B cell (primary cell): ENCODE data around the gene GMPS. TPM values are rescaled to one million over a fixed set of nuclear protein-coding genes. Genes with fewer than 3 reads are reported as not detected.

Experiments
- ATAC-seq: fragments of 200-7000 bp; cut with Tn5 transposase; one replicate; pipeline ENCODE4 v1.10.0; 2021; ENCODE audit warnings: low read depth, mild to moderate bottlenecking, moderate number of reproducible peaks, moderate library complexity
- CTCF ChIA-PET: fragments of 350-600 bp; sonication (Branson Sonifier 250); formaldehyde crosslinking; loops from one replicate; lab custom pipeline; 2021; ENCODE audit warnings: antibody characterized with exemption, inconsistent platforms; lab: Charles Lee
- POLR2A ChIA-PET: fragments of 350-600 bp; sonication (Branson Sonifier 250); formaldehyde crosslinking; loops from one replicate; lab custom pipeline; 2021; ENCODE audit warnings: antibody characterized with exemption; lab: Charles Lee
- DNase-seq: peaks from one replicate; pipeline ENCODE4 v3.0.0; 2013
- H2AFZ ChIP-seq: 2 replicates; pipeline ENCODE4 v1.6.1; 2012; ENCODE audit warnings: mild to moderate bottlenecking, low read depth, low read length; ENCODE audit not compliant: insufficient read depth, poor library complexity, severe bottlenecking
- H3K27ac ChIP-seq, 2 donors: 1 replicate in 1 of 2; 2 replicates in 1 of 2; pipeline ENCODE4 v1.5.1; 2012 to 2013; ENCODE audit warnings: low read length in 2 of 2, mild to moderate bottlenecking in 2 of 2, moderate library complexity in 1 of 2
- H3K27me3 ChIP-seq, 4 experiments: fragments of 200-600 bp in 1 of 4; sonication (generic) in 1 of 4; replicated peaks in 1 of 4; 1 replicate in 2 of 4; 2 replicates in 2 of 4; pipeline versions ENCODE4 v1.6.1 to v1.7.0; 2013 to 2016; ENCODE audit warnings: low read length in 3 of 4, mild to moderate bottlenecking in 2 of 4, mixed read lengths in 1 of 4, moderate library complexity in 1 of 4; ENCODE audit not compliant: insufficient read depth in 4 of 4, control insufficient read depth in 3 of 4; ENCODE audit errors: control extremely low read depth in 1 of 4
- H3K36me3 ChIP-seq, 2 experiments: replicated peaks in 1 of 2; 1 replicate in 1 of 2; 2 replicates in 1 of 2; pipeline versions ENCODE4 v1.6.1 to v1.7.1; 2013; ENCODE audit warnings: low read length in 1 of 2; ENCODE audit not compliant: insufficient read depth in 2 of 2, control insufficient read depth in 1 of 2; ENCODE audit errors: control extremely low read depth in 1 of 2, extremely low read depth in 1 of 2
- H3K4me1 ChIP-seq, 2 donors: fragments of 200-600 bp in 1 of 2; sonication (generic) in 1 of 2; 1 replicate in 1 of 2; 2 replicates in 1 of 2; pipeline versions ENCODE4 v1.5.1 to v1.6.1; 2013 to 2017; ENCODE audit warnings: low read length in 2 of 2; ENCODE audit not compliant: control insufficient read depth in 2 of 2, insufficient read depth in 2 of 2
- H3K4me2 ChIP-seq: replicated peaks from 2 replicates; pipeline ENCODE3; 2012; ENCODE audit warnings: mild to moderate bottlenecking, low read depth, low read length; ENCODE audit not compliant: poor library complexity, severe bottlenecking
- H3K4me3 ChIP-seq, 5 experiments: fragments of 200-600 bp in 1 of 5; sonication (generic) in 1 of 5; 1 replicate in 3 of 5; 2 replicates in 2 of 5; pipeline versions ENCODE4 v1.5.1 to v1.7.0; 2011 to 2016; ENCODE audit warnings: low read length in 4 of 5, mild to moderate bottlenecking in 4 of 5, low read depth in 2 of 5, control low read depth in 1 of 5, moderate library complexity in 1 of 5; ENCODE audit not compliant: insufficient read depth in 1 of 5; ENCODE audit errors: control extremely low read depth in 1 of 5, extremely low read depth in 1 of 5
- H3K79me2 ChIP-seq: fragments of 200-600 bp; sonication (generic); one replicate; pipeline ENCODE4 v1.6.0; 2016; ENCODE audit warnings: low read length; ENCODE audit not compliant: control insufficient read depth, insufficient read depth
- H3K9ac ChIP-seq: fragments of 200-600 bp; sonication (generic); 2 replicates; pipeline ENCODE4 v1.6.1; 2017; ENCODE audit warnings: mild to moderate bottlenecking, low read length, moderate library complexity
- H3K9me3 ChIP-seq, 3 donors: one replicate each; pipeline versions ENCODE4 v1.6.1 to v1.7.1; 2013; ENCODE audit warnings: low read length in 2 of 3; ENCODE audit not compliant: control insufficient read depth in 2 of 3, insufficient read depth in 1 of 3; ENCODE audit errors: control extremely low read depth in 1 of 3
- H4K20me1 ChIP-seq: 2 replicates; pipeline ENCODE4 v1.6.0; 2012; ENCODE audit warnings: mild to moderate bottlenecking, low read length; ENCODE audit not compliant: insufficient read depth, control insufficient read depth, poor library complexity, severe bottlenecking
- H3K27ac Mint-ChIP-seq: one replicate; pipeline ENCODE4 v1.8.0; 2021; ENCODE audit warnings: mixed read lengths
- H3K27me3 Mint-ChIP-seq: one replicate; pipeline ENCODE4 v1.8.0; 2021; ENCODE audit warnings: mixed read lengths
- H3K4me1 Mint-ChIP-seq: one replicate; pipeline ENCODE4 v1.8.0; 2021; ENCODE audit warnings: mixed read lengths
- H3K4me3 Mint-ChIP-seq: one replicate; pipeline ENCODE4 v1.8.0; 2021; ENCODE audit warnings: mixed read lengths
- H3K9me3 Mint-ChIP-seq: one replicate; pipeline ENCODE4 v1.8.0; 2022; ENCODE audit warnings: mixed read lengths; ENCODE audit not compliant: insufficient read depth
- EZH2 ChIP-seq: IDR thresholded peaks from 2 replicates; pipeline ENCODE4 v1.6.1; 2012; ENCODE audit warnings: borderline replicate concordance, low read depth, mild to moderate bottlenecking, moderate library complexity, low read length; ENCODE audit not compliant: insufficient read depth, poor library complexity, severe bottlenecking
- WGBS: methylation state at CpG from one replicate; pipeline ENCODE4 v1.1.5; 2013; ENCODE audit warnings: missing lambda C conversion rate; ENCODE audit not compliant: insufficient coverage; 5-methylcytosine and 5-hydroxymethylcytosine counted together
- intact Hi-C: fragments of 100-400 bp; cut with micrococcal nuclease; formaldehyde crosslinking; loops from one replicate; pipeline ENCODE4 v1.10.0; 2022
- polyA plus RNA-seq: library from polyadenylated mRNA; depleted of rRNA; stranded (reverse); fragments of >200 nt; gene quantifications from 2 replicates; pipeline ENCODE4 v1.2.3, GENCODE V29; 2012
- total RNA-seq, 2 donors: library from RNA; stranded (reverse); fragments of 120-200 nt in 1 of 2; gene quantifications; 1 replicate in 1 of 2; 2 replicates in 1 of 2; pipeline versions ENCODE4 v1.2.3 to v1.2.4, GENCODE V29; 2013 to 2022
- TF ChIP-seq, protein P1 (sequence below): fragments of 200-600 bp; IDR thresholded peaks from one replicate; pipeline ENCODE4 v1.8.0; 2022; ENCODE audit warnings: antibody characterized with exemption, mild to moderate bottlenecking

Gene GMPS
- total and polyA plus RNA-seq, 2 donors (not counting 1 experiment from before 2014, with no cell fraction given), result 12.0 to 30.8 TPM

- WGBS, result 14% methylated on average over 1 of the region's 2 CpGs
- intact Hi-C loops, result loop anchor here (5.0 kb wide), 1 partner anchor 1235 kb away; no protein-coding TSS in a partner anchor
Observed at GRCh38 chr3:155852341-155852740, 18.1 kb upstream of the GMPS start.

More at GRCh38 chr3:155852341-155852740, 18.1 kb upstream of the GMPS start:
- Mint-ChIP-seq H3K4me1 (peaks cover 46% of the 10 kb centered on the region), H3K27ac (no peak overlapping the region), H3K27me3 (no peaks in the 10 kb centered on the region), H3K9me3 (peaks cover 4% of the 10 kb centered on the region), H3K4me3 (peak overlapping the region; percentile 97)
- H3K36me3 ChIP-seq, result peaks cover 0 to 3% of the 10 kb centered on the region in 2 experiments
- TF ChIP-seq EZH2, result no peak
- TF ChIP-seq, protein P1, sequence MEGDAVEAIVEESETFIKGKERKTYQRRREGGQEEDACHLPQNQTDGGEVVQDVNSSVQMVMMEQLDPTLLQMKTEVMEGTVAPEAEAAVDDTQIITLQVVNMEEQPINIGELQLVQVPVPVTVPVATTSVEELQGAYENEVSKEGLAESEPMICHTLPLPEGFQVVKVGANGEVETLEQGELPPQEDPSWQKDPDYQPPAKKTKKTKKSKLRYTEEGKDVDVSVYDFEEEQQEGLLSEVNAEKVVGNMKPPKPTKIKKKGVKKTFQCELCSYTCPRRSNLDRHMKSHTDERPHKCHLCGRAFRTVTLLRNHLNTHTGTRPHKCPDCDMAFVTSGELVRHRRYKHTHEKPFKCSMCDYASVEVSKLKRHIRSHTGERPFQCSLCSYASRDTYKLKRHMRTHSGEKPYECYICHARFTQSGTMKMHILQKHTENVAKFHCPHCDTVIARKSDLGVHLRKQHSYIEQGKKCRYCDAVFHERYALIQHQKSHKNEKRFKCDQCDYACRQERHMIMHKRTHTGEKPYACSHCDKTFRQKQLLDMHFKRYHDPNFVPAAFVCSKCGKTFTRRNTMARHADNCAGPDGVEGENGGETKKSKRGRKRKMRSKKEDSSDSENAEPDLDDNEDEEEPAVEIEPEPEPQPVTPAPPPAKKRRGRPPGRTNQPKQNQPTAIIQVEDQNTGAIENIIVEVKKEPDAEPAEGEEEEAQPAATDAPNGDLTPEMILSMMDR, result no peak
- ATAC-seq, result no peak
- peak overlapping the region in 3 of 5 experiments; percentile 80 to 99 (median 96) for H3K4me3 ChIP-seq
- peaks cover 54% of the 10 kb centered on the region for H3K79me2 ChIP-seq
- no peak for DNase-seq
- CTCF ChIA-PET, result interaction anchor here (0.6 to 2.9 kb wide), 4 partner anchors 20 to 46 kb away, joined by 3 to 20 read pairs (median 4); partner anchors contain the start of gene C3orf33
- H2AFZ ChIP-seq, result no peak overlapping the region
- peak overlapping the region; percentile 87 for H3K9ac ChIP-seq
- peak overlapping the region; percentile 97 for H3K4me2 ChIP-seq
- H3K9me3 ChIP-seq, result peaks cover 0 to 6% (median 0%) of the 10 kb centered on the region in 3 donors
- H3K27ac ChIP-seq, result no peak overlapping the region
- H3K4me1 ChIP-seq, result peaks cover 25 to 37% of the 10 kb centered on the region in 2 donors
- H3K27me3 ChIP-seq, result no peaks in the 10 kb centered on the region
- POLR2A ChIA-PET, result no interaction called here
- H4K20me1 ChIP-seq, result peaks cover 8% of the 10 kb centered on the region
